Right lobe of liver (tissue), 6 donors: ENCODE measurements around the gene CYTH4. TPM values are rescaled to one million over a fixed set of nuclear protein-coding genes. Genes with fewer than 3 reads are reported as not detected.

ENCODE experiments used
- ATAC-seq, 4 donors: fragments of 200-7000 bp; cut with Tn5 transposase; one replicate each; pipeline ENCODE4 v1.9.1; 2020; ENCODE audit warnings: mild to moderate bottlenecking in 4 of 4, moderate library complexity in 4 of 4
- DNase-seq, 3 donors: peaks; one replicate each; pipeline ENCODE4 v3.0.0-alpha.2; 2020
- H3K27ac ChIP-seq, 3 donors: fragments of 200-600 bp; one replicate each; pipeline ENCODE4 v1.8.0; 2022
- H3K27me3 ChIP-seq, 2 donors: fragments of 200-600 bp; one replicate each; pipeline ENCODE4 v1.8.0; 2022
- H3K36me3 ChIP-seq, 4 donors: fragments of 200-600 bp; sonication (generic) in 1 of 4; one replicate each; pipeline versions ENCODE4 v1.5.1 to v1.8.0; 2017 to 2022; ENCODE audit warnings: control low read depth in 1 of 4
- H3K4me1 ChIP-seq, 4 donors: fragments of 200-600 bp; sonication (generic) in 1 of 4; one replicate each; pipeline versions ENCODE4 v1.5.1 to v1.8.0; 2017 to 2022; ENCODE audit warnings: control low read depth in 1 of 4
- H3K4me3 ChIP-seq, 3 donors: fragments of 200-600 bp; one replicate each; pipeline ENCODE4 v1.8.0; 2022
- H3K9me3 ChIP-seq, 4 donors: fragments of 200-600 bp; sonication (generic) in 1 of 4; one replicate each; pipeline versions ENCODE4 v1.5.1 to v1.8.0; 2017 to 2022; ENCODE audit warnings: control low read depth in 1 of 4
- POLR2A ChIP-seq: fragments of 450-650 bp; IDR thresholded peaks from one replicate; pipeline ENCODE4 v1.6.1; 2017; ENCODE audit warnings: antibody characterized with exemption, mild to moderate bottlenecking
- WGBS: methylation state at CpG from one replicate; pipeline ENCODE4 v1.1.6; 2018; ENCODE audit warnings: low coverage, low lambda C conversion rate; ENCODE audit not compliant: insufficient coverage; ENCODE audit errors: missing lambda C conversion rate; 5-methylcytosine and 5-hydroxymethylcytosine counted together
- intact Hi-C, 2 donors: fragments of 100-400 bp; cut with DNase I; formaldehyde crosslinking; loops; one replicate each; pipeline versions ENCODE4 v1.11.2 to v1.14.1; 2022
- total RNA-seq, 6 experiments: library from RNA; depleted of rRNA in 2 of 6; stranded (reverse); fragments of >200 nt in 2 of 6; fragmentation: NEBNext Ultra II Directional in 3 of 6; extraction: Animal tissue kit (Norgen Biotek cat#: 25700) in 3 of 6; gene quantifications; one replicate each; pipeline versions ENCODE4 v1.1.0 to v1.2.4, GENCODE V29; 2016 to 2023
- TF ChIP-seq, protein P1 (sequence below), 4 donors: fragments of 200-600 bp in 3 of 4; fragments of 450-650 bp in 1 of 4; IDR thresholded peaks; one replicate each; pipeline versions ENCODE4 v1.5.1 to v1.8.0; 2016 to 2022; ENCODE audit warnings: antibody characterized with exemption in 4 of 4, mild to moderate bottlenecking in 2 of 4
- donor health status: DM: no; HTN: yes; CAD: no.
- donor health status: DM: no; HTN: no; CAD: no.
- donor health status: DM: no; HTN: no; CAD: no.
- donor health status: DM: no; HTN: yes; CAD: no.
- donor health status: DM: no; HTN: yes; CAD: no.

Gene CYTH4
- total RNA-seq, 6 experiments from 2014 or later, result 2.9 to 12.8 (median 4.0) TPM

GRCh38 chr22:37278261-37278660 lies 4.0 kb upstream of the CYTH4 start:
- Histone ChIP-seq H3K4me1 (no peaks in the 10 kb centered on the region), H3K36me3 (no peaks in the 10 kb centered on the region), H3K27ac (no peak overlapping the region), H3K4me3 (no peak overlapping the region), H3K27me3 (no peaks in the 10 kb centered on the region), H3K9me3 (no peaks in the 10 kb centered on the region)
- 36% methylated on average over 5 of the region's 5 CpGs for WGBS
- DNase-seq, result no peak
- no peak for ATAC-seq
- intact Hi-C loops, result no loop called here
- TF ChIP-seq POLR2A, result no peak
- TF ChIP-seq, protein P1, sequence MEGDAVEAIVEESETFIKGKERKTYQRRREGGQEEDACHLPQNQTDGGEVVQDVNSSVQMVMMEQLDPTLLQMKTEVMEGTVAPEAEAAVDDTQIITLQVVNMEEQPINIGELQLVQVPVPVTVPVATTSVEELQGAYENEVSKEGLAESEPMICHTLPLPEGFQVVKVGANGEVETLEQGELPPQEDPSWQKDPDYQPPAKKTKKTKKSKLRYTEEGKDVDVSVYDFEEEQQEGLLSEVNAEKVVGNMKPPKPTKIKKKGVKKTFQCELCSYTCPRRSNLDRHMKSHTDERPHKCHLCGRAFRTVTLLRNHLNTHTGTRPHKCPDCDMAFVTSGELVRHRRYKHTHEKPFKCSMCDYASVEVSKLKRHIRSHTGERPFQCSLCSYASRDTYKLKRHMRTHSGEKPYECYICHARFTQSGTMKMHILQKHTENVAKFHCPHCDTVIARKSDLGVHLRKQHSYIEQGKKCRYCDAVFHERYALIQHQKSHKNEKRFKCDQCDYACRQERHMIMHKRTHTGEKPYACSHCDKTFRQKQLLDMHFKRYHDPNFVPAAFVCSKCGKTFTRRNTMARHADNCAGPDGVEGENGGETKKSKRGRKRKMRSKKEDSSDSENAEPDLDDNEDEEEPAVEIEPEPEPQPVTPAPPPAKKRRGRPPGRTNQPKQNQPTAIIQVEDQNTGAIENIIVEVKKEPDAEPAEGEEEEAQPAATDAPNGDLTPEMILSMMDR (IDR thresholded peaks at IDR 0.05), result no peak

DNA sequence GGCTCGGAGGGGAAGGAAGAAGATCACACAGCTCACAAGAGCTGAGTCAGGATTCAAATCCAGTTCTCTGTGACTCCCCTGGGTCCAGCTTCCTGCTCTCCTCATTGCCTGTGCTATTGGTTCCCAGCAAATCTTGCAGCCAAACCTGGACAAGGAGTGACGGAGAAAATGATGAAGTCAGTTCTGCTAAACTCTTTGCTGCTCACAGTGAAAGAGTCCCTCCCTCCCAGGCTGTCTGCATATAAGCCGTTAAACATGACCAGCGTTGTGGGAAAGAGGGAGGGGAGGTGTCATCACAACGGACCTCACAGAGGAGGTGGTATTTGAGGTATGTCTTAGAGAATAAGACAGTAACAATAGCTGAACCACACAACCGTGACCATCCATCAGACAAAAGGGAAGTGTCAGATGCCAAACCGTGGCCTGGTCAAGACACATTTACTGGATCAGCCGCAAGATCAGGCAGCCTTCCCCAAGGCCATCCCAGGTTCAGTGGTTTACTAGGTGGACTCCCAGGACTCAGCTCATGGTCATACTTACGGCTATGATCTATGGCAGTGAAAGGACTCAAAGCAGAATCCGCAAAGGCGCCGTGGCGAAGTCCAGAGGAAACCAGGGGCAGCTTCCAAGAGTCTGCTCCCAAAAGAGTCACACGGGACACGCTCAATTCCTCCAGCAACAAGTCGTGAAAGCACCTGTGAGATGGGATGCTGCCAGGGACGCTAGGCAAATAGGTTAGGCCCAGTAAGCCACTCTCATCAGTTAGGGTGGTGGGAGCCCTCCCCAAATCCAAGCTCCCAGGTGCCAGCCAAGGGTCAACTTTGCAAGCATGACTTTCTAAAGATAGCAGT lies 2.8 kb upstream of the CYTH4 start:
- H3K27ac ChIP-seq, result no peak overlapping the region
- H3K9me3 ChIP-seq, result no peaks in the 10 kb centered on the region
- no peak for DNase-seq
- no peaks in the 10 kb centered on the region for H3K27me3 ChIP-seq
- ATAC-seq, result no peak
- no peaks in the 10 kb centered on the region for H3K4me1 ChIP-seq
- no peaks in the 10 kb centered on the region for H3K36me3 ChIP-seq
- WGBS, result 44% methylated on average over 9 of the region's 17 CpGs
- H3K4me3 ChIP-seq, result no peak overlapping the region
- TF ChIP-seq, protein P1 (IDR thresholded peaks at IDR 0.05), result no peak
- no peak for TF ChIP-seq POLR2A
- intact Hi-C loops, result no loop called here

DNA sequence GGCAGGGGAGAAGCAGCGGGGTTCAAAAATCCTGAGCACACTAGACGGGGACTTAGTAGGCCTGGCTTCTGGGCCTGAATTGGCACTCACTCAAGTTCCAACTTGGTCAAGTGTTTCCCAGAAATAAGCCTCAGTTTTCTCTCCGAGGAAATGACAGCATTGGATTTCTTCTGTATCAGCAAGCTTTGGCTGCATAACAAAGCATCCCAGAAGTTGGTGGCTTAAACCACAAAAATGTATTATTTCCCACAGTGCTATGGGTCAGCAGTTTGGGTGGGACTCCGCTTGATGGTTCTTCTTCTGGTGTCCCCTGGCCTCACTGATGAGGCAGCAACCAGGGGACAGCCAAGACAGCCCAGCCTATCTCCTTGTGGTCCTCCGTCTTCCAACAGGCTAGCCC lies 1.6 kb upstream of the CYTH4 start:
- H3K4me1 ChIP-seq, result no peaks in the 10 kb centered on the region
- no peaks in the 10 kb centered on the region for H3K27me3 ChIP-seq
- H3K36me3 ChIP-seq, result no peaks in the 10 kb centered on the region
- H3K27ac ChIP-seq, result no peak overlapping the region
- intact Hi-C loops, result no loop called here
- no peak for TF ChIP-seq POLR2A
- TF ChIP-seq, protein P1 (IDR thresholded peaks at IDR 0.05), result no peak
- DNase-seq (no peak), ATAC-seq (no peak)
- 93% methylated on average over 4 of the region's 5 CpGs for WGBS
- H3K9me3 ChIP-seq, result no peaks in the 10 kb centered on the region
- H3K4me3 ChIP-seq, result no peak overlapping the region

- no peaks in the 10 kb centered on the region for H3K36me3 ChIP-seq
- ATAC-seq, result no peak
- DNase-seq, result no peak
- TF ChIP-seq, protein P1 (IDR thresholded peaks at IDR 0.05), result no peak
- TF ChIP-seq POLR2A, result no peak
- 90% methylated on average over 2 of the region's 7 CpGs for WGBS
- intact Hi-C loops, result no loop called here
- no peaks in the 10 kb centered on the region for H3K27me3 ChIP-seq
- H3K27ac ChIP-seq, result peak overlapping the region in 1 of 3 donors; percentile 63
- H3K9me3 ChIP-seq, result no peaks in the 10 kb centered on the region
- no peaks in the 10 kb centered on the region for H3K4me1 ChIP-seq
- no peak overlapping the region for H3K4me3 ChIP-seq
Measured at GRCh38 chr22:37281195-37281594, 1.1 kb upstream of the CYTH4 start.
